ENCODE data around the gene PITPNB. TPM values are rescaled to one million over a fixed set of nuclear protein-coding genes. Genes with fewer than 3 reads are reported as not detected.

Gene PITPNB
- total RNA-seq, 1 donor from 2014 or later: 51.3 TPM

- Histone ChIP-seq H3K27ac (no peak overlapping the region), H3K36me3 (no peaks in the 10 kb centered on the region), H3K4me1 (no peaks in the 10 kb centered on the region), H3K9me3 (no peaks in the 10 kb centered on the region), H3K4me3 (no peak overlapping the region), H3K27me3 (no peaks in the 10 kb centered on the region)
- intact Hi-C loops (cut with DNase I): no loop called here
- no peak for DNase-seq (ENCODE audit: extremely low spot score in 2 of 2)
- TF ChIP-seq POLR2AphosphoS5 (IDR thresholded peaks at IDR 0.05; ENCODE audit: insufficient read depth in 1 of 2, low read depth in 1 of 2): no peak
- TF ChIP-seq POLR2A (IDR thresholded peaks at IDR 0.05): no peak
- no peak for TF ChIP-seq CTCF (IDR thresholded peaks at IDR 0.05)
Observed at GRCh38 chr22:27829620-27830019, 89.4 kb downstream of the PITPNB start.

GRCh38 chr22:27827604-27828587 lies 91.2 kb downstream of the PITPNB start:
- no peaks in the 10 kb centered on the region for H3K36me3 ChIP-seq
- H3K27me3 ChIP-seq: no peaks in the 10 kb centered on the region
- TF ChIP-seq POLR2A (IDR thresholded peaks at IDR 0.05): no peak
- TF ChIP-seq CTCF (IDR thresholded peaks at IDR 0.05): no peak
- no peak for TF ChIP-seq POLR2AphosphoS5 (IDR thresholded peaks at IDR 0.05; ENCODE audit: insufficient read depth in 1 of 2, low read depth in 1 of 2)
- no peak for DNase-seq (ENCODE audit: extremely low spot score in 2 of 2)
- intact Hi-C loops (cut with DNase I): no loop called here
- H3K4me3 ChIP-seq: no peak overlapping the region
- H3K9me3 ChIP-seq: no peaks in the 10 kb centered on the region
- H3K27ac ChIP-seq: no peak overlapping the region
- no peaks in the 10 kb centered on the region for H3K4me1 ChIP-seq

GRCh38 chr22:27825174-27825573 lies 93.9 kb downstream of the PITPNB start:
- no peaks in the 10 kb centered on the region for H3K36me3 ChIP-seq
- H3K27ac ChIP-seq: no peak overlapping the region
- no peak for DNase-seq (ENCODE audit: extremely low spot score in 2 of 2)
- H3K4me3 ChIP-seq: no peak overlapping the region
- intact Hi-C loops (cut with DNase I): no loop called here
- no peaks in the 10 kb centered on the region for H3K4me1 ChIP-seq
- H3K9me3 ChIP-seq: no peaks in the 10 kb centered on the region
- no peak for TF ChIP-seq POLR2AphosphoS5 (IDR thresholded peaks at IDR 0.05; ENCODE audit: insufficient read depth in 1 of 2, low read depth in 1 of 2)
- no peak for TF ChIP-seq CTCF (IDR thresholded peaks at IDR 0.05)
- TF ChIP-seq POLR2A (IDR thresholded peaks at IDR 0.05): no peak
- no peaks in the 10 kb centered on the region for H3K27me3 ChIP-seq

GRCh38 chr22:27823221-27823620 lies 95.8 kb downstream of the PITPNB start:
- TF ChIP-seq POLR2A (IDR thresholded peaks at IDR 0.05): no peak
- no peak for TF ChIP-seq POLR2AphosphoS5 (IDR thresholded peaks at IDR 0.05; ENCODE audit: insufficient read depth in 1 of 2, low read depth in 1 of 2)
- no peak for TF ChIP-seq CTCF (IDR thresholded peaks at IDR 0.05)
- no peaks in the 10 kb centered on the region for H3K27me3 ChIP-seq
- no peak overlapping the region for H3K27ac ChIP-seq
- H3K4me3 ChIP-seq: no peak overlapping the region
- H3K36me3 ChIP-seq: no peaks in the 10 kb centered on the region
- H3K4me1 ChIP-seq: no peaks in the 10 kb centered on the region
- DNase-seq (ENCODE audit: extremely low spot score in 2 of 2): no peak
- H3K9me3 ChIP-seq: no peaks in the 10 kb centered on the region
- intact Hi-C loops (cut with DNase I): no loop called here
